ENCODE data around the gene LRSAM1. TPM values are rescaled to one million over a fixed set of nuclear protein-coding genes. Genes with fewer than 3 reads are reported as not detected.

LRSAM1 gene
- total and polyA plus RNA-seq, 9 of the 15 experiments (the other 6 are each of a cell fraction or from before 2014, with no cell fraction given) = 0.07 to 16.2 (median 4.7) TPM

DNA sequence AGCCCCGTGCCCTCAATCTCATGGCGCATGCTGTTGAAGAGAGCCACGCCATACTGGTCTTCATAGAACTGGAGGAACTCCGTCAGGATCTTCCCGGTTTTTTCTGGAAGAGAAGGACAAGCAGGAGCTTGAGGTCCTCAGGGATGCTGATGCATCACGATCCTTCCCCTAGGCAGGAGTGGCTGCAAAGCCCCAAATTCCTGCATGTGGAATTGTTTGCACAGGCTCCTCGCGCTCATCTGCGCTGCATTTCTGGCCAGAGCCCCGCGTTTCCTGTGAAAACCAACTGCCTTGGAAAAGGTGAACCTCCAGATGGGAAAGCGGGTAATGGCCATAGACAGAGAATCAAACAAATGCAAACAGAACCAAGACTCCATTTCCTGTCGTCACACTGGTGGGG lies 80.4 kb downstream of the LRSAM1 start (continued):
- TF ChIP-seq, protein P1, sequence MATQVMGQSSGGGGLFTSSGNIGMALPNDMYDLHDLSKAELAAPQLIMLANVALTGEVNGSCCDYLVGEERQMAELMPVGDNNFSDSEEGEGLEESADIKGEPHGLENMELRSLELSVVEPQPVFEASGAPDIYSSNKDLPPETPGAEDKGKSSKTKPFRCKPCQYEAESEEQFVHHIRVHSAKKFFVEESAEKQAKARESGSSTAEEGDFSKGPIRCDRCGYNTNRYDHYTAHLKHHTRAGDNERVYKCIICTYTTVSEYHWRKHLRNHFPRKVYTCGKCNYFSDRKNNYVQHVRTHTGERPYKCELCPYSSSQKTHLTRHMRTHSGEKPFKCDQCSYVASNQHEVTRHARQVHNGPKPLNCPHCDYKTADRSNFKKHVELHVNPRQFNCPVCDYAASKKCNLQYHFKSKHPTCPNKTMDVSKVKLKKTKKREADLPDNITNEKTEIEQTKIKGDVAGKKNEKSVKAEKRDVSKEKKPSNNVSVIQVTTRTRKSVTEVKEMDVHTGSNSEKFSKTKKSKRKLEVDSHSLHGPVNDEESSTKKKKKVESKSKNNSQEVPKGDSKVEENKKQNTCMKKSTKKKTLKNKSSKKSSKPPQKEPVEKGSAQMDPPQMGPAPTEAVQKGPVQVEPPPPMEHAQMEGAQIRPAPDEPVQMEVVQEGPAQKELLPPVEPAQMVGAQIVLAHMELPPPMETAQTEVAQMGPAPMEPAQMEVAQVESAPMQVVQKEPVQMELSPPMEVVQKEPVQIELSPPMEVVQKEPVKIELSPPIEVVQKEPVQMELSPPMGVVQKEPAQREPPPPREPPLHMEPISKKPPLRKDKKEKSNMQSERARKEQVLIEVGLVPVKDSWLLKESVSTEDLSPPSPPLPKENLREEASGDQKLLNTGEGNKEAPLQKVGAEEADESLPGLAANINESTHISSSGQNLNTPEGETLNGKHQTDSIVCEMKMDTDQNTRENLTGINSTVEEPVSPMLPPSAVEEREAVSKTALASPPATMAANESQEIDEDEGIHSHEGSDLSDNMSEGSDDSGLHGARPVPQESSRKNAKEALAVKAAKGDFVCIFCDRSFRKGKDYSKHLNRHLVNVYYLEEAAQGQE (IDR thresholded peaks at IDR 0.05; ENCODE audit: borderline replicate concordance) = no peak
- TF ChIP-seq, protein P1 (CRISPR knock-in tag; IDR thresholded peaks at IDR 0.05; ENCODE audit: low read depth) = no peak
- no peak for TF ChIP-seq ZNF584 (CRISPR knock-in tag; IDR thresholded peaks at IDR 0.05; ENCODE audit: low read depth)
- no peak for TF ChIP-seq GATAD2A (IDR thresholded peaks at IDR 0.05)
- TF ChIP-seq, protein P2, sequence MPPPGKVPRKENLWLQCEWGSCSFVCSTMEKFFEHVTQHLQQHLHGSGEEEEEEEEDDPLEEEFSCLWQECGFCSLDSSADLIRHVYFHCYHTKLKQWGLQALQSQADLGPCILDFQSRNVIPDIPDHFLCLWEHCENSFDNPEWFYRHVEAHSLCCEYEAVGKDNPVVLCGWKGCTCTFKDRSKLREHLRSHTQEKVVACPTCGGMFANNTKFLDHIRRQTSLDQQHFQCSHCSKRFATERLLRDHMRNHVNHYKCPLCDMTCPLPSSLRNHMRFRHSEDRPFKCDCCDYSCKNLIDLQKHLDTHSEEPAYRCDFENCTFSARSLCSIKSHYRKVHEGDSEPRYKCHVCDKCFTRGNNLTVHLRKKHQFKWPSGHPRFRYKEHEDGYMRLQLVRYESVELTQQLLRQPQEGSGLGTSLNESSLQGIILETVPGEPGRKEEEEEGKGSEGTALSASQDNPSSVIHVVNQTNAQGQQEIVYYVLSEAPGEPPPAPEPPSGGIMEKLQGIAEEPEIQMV (tag; conservative IDR thresholded peaks at IDR 0.05; ENCODE audit: low read depth) = no peak
- TF ChIP-seq, protein P3, sequence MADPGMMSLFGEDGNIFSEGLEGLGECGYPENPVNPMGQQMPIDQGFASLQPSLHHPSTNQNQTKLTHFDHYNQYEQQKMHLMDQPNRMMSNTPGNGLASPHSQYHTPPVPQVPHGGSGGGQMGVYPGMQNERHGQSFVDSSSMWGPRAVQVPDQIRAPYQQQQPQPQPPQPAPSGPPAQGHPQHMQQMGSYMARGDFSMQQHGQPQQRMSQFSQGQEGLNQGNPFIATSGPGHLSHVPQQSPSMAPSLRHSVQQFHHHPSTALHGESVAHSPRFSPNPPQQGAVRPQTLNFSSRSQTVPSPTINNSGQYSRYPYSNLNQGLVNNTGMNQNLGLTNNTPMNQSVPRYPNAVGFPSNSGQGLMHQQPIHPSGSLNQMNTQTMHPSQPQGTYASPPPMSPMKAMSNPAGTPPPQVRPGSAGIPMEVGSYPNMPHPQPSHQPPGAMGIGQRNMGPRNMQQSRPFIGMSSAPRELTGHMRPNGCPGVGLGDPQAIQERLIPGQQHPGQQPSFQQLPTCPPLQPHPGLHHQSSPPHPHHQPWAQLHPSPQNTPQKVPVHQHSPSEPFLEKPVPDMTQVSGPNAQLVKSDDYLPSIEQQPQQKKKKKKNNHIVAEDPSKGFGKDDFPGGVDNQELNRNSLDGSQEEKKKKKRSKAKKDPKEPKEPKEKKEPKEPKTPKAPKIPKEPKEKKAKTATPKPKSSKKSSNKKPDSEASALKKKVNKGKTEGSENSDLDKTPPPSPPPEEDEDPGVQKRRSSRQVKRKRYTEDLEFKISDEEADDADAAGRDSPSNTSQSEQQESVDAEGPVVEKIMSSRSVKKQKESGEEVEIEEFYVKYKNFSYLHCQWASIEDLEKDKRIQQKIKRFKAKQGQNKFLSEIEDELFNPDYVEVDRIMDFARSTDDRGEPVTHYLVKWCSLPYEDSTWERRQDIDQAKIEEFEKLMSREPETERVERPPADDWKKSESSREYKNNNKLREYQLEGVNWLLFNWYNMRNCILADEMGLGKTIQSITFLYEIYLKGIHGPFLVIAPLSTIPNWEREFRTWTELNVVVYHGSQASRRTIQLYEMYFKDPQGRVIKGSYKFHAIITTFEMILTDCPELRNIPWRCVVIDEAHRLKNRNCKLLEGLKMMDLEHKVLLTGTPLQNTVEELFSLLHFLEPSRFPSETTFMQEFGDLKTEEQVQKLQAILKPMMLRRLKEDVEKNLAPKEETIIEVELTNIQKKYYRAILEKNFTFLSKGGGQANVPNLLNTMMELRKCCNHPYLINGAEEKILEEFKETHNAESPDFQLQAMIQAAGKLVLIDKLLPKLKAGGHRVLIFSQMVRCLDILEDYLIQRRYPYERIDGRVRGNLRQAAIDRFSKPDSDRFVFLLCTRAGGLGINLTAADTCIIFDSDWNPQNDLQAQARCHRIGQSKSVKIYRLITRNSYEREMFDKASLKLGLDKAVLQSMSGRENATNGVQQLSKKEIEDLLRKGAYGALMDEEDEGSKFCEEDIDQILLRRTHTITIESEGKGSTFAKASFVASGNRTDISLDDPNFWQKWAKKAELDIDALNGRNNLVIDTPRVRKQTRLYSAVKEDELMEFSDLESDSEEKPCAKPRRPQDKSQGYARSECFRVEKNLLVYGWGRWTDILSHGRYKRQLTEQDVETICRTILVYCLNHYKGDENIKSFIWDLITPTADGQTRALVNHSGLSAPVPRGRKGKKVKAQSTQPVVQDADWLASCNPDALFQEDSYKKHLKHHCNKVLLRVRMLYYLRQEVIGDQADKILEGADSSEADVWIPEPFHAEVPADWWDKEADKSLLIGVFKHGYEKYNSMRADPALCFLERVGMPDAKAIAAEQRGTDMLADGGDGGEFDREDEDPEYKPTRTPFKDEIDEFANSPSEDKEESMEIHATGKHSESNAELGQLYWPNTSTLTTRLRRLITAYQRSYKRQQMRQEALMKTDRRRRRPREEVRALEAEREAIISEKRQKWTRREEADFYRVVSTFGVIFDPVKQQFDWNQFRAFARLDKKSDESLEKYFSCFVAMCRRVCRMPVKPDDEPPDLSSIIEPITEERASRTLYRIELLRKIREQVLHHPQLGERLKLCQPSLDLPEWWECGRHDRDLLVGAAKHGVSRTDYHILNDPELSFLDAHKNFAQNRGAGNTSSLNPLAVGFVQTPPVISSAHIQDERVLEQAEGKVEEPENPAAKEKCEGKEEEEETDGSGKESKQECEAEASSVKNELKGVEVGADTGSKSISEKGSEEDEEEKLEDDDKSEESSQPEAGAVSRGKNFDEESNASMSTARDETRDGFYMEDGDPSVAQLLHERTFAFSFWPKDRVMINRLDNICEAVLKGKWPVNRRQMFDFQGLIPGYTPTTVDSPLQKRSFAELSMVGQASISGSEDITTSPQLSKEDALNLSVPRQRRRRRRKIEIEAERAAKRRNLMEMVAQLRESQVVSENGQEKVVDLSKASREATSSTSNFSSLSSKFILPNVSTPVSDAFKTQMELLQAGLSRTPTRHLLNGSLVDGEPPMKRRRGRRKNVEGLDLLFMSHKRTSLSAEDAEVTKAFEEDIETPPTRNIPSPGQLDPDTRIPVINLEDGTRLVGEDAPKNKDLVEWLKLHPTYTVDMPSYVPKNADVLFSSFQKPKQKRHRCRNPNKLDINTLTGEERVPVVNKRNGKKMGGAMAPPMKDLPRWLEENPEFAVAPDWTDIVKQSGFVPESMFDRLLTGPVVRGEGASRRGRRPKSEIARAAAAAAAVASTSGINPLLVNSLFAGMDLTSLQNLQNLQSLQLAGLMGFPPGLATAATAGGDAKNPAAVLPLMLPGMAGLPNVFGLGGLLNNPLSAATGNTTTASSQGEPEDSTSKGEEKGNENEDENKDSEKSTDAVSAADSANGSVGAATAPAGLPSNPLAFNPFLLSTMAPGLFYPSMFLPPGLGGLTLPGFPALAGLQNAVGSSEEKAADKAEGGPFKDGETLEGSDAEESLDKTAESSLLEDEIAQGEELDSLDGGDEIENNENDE (IDR thresholded peaks at IDR 0.05; ENCODE audit: low read depth, low read length) = no peak
- no peak for TF ChIP-seq LEF1 (IDR thresholded peaks at IDR 0.05)
- TF ChIP-seq MCM3 (IDR thresholded peaks at IDR 0.05) = no peak

Measured in K562 (cell line).